Smooth muscle cell (in vitro differentiated cells): ENCODE results near the gene THSD4. TPM values are rescaled to one million over a fixed set of nuclear protein-coding genes. Genes with fewer than 3 reads are reported as not detected.

Experiments used
- DNase-seq: peaks from one replicate; lab custom pipeline; 2025; ENCODE audit not compliant: unreplicated experiment; lab: John Stamatoyannopoulos, UW
- H2AFZ ChIP-seq: fragments of 200-600 bp; sonication (generic); 2 replicates; pipeline ENCODE4 v1.6.0; 2016; ENCODE audit warnings: antibody characterized with exemption, low read depth, mild to moderate bottlenecking
- H3F3A ChIP-seq: fragments of 200-600 bp; sonication (generic); 2 replicates; pipeline ENCODE4 v1.6.0; 2017; ENCODE audit warnings: antibody characterized with exemption, low read depth
- H3K27ac ChIP-seq: fragments of 200-600 bp; sonication (generic); 2 replicates; pipeline ENCODE4 v1.5.1; 2016; ENCODE audit warnings: low read depth, mild to moderate bottlenecking
- H3K27me3 ChIP-seq: fragments of 200-600 bp; sonication (generic); 2 replicates; pipeline ENCODE4 v1.6.1; 2016; ENCODE audit warnings: low read depth, mild to moderate bottlenecking
- H3K36me3 ChIP-seq: fragments of 200-600 bp; sonication (generic); 2 replicates; pipeline ENCODE4 v1.5.1; 2016; ENCODE audit warnings: low read depth
- H3K4me1 ChIP-seq: fragments of 200-600 bp; sonication (generic); 2 replicates; pipeline ENCODE4 v1.5.1; 2016; ENCODE audit warnings: low read depth
- H3K4me2 ChIP-seq: fragments of 200-600 bp; sonication (generic); 2 replicates; pipeline ENCODE4 v1.6.0; 2016; ENCODE audit warnings: mild to moderate bottlenecking
- H3K4me3 ChIP-seq: fragments of 200-600 bp; sonication (generic); 2 replicates; pipeline ENCODE4 v1.5.1; 2016; ENCODE audit warnings: mild to moderate bottlenecking
- H3K79me2 ChIP-seq: fragments of 200-600 bp; sonication (generic); 2 replicates; pipeline ENCODE4 v1.6.0; 2016; ENCODE audit warnings: low read depth, mild to moderate bottlenecking
- H3K9ac ChIP-seq: fragments of 200-600 bp; sonication (generic); 2 replicates; pipeline ENCODE4 v1.6.0; 2016; ENCODE audit warnings: low read depth
- H3K9me3 ChIP-seq: fragments of 200-600 bp; sonication (generic); replicated peaks from 2 replicates; pipeline ENCODE4 v1.5.1; 2016; ENCODE audit warnings: low read depth
- H4K20me1 ChIP-seq: fragments of 200-600 bp; sonication (generic); 2 replicates; pipeline ENCODE4 v1.6.0; 2016; ENCODE audit warnings: low read depth
- CTCF ChIP-seq: fragments of 200-600 bp; sonication (generic); IDR thresholded peaks from 2 replicates; pipeline ENCODE4 v1.5.1; 2017; ENCODE audit warnings: borderline replicate concordance, mild to moderate bottlenecking, antibody characterized with exemption; ENCODE audit not compliant: insufficient read depth, poor library complexity, severe bottlenecking
- WGBS: methylation state at CpG from one replicate; pipeline ENCODE4 v1.1.7; 2016; ENCODE audit warnings: low lambda C conversion rate; 5-methylcytosine and 5-hydroxymethylcytosine counted together
- polyA plus RNA-seq: library from polyadenylated mRNA; unstranded; fragments of >200 nt; fragmentation: Nextera tagmentation; extraction: Ambion mirVana; gene quantifications from 2 replicates; pipeline ENCODE4 v1.2.1, GENCODE V29; 2016
- total RNA-seq: library from RNA; depleted of rRNA; stranded (reverse); fragments of >200 nt; gene quantifications from 2 replicates; pipeline ENCODE4 v1.2.3, GENCODE V29; 2014

THSD4 gene
- total and polyA plus RNA-seq, 2 experiments from 2014 or later, result 2.5 to 4.1 TPM

- Histone ChIP-seq H3K27ac (no peak overlapping the region), H3K9ac (no peak overlapping the region), H3K4me1 (peaks cover 4% of the 10 kb centered on the region), H4K20me1 (no peaks in the 10 kb centered on the region), H3K27me3 (no peaks in the 10 kb centered on the region), H3K4me2 (no peak overlapping the region), H3K36me3 (no peaks in the 10 kb centered on the region), H3K4me3 (no peak overlapping the region), H3K79me2 (no peaks in the 10 kb centered on the region), H3F3A (peaks cover 10% of the 10 kb centered on the region), H2AFZ (no peak overlapping the region), H3K9me3 (no peaks in the 10 kb centered on the region)
- 89% methylated on average over 6 of the region's 6 CpGs for WGBS
- TF ChIP-seq CTCF, result no peak
- DNase-seq, result no peak
These were observed 483.5 kb downstream of the THSD4 start for GRCh38 chr15:71598741-71599140.

GRCh38 chr15:71599418-71600151 lies 484.3 kb downstream of the THSD4 start:
- Histone ChIP-seq H3K9me3 (no peaks in the 10 kb centered on the region), H3K79me2 (no peaks in the 10 kb centered on the region), H3K4me1 (peaks cover 4% of the 10 kb centered on the region), H3K36me3 (no peaks in the 10 kb centered on the region), H3K9ac (no peak overlapping the region), H3K27ac (no peak overlapping the region), H3K4me2 (no peak overlapping the region), H2AFZ (no peak overlapping the region), H3K27me3 (no peaks in the 10 kb centered on the region), H3K4me3 (no peak overlapping the region), H3F3A (peaks cover 10% of the 10 kb centered on the region), H4K20me1 (no peaks in the 10 kb centered on the region)
- 73% methylated on average over 9 of the region's 9 CpGs for WGBS
- no peak for TF ChIP-seq CTCF
- no peak for DNase-seq

- peaks cover 4% of the 10 kb centered on the region for H3K4me1 ChIP-seq
- no peak for TF ChIP-seq CTCF
- H3K27ac ChIP-seq, result no peak overlapping the region
- no peak overlapping the region for H3K9ac ChIP-seq
- H4K20me1 ChIP-seq, result no peaks in the 10 kb centered on the region
- DNase-seq, result no peak
- H3K36me3 ChIP-seq, result no peaks in the 10 kb centered on the region
- no peaks in the 10 kb centered on the region for H3K9me3 ChIP-seq
- no peak overlapping the region for H2AFZ ChIP-seq
- 52% methylated on average over 1 of the region's 1 CpG for WGBS
- H3K4me3 ChIP-seq, result no peak overlapping the region
- no peak overlapping the region for H3K4me2 ChIP-seq
- H3K27me3 ChIP-seq, result no peaks in the 10 kb centered on the region
- peaks cover 10% of the 10 kb centered on the region for H3F3A ChIP-seq
- H3K79me2 ChIP-seq, result no peaks in the 10 kb centered on the region
These were observed 485.0 kb downstream of the THSD4 start for GRCh38 chr15:71600237-71600636.
